ENCODE data around the gene MKI67. TPM values are rescaled to one million over a fixed set of nuclear protein-coding genes. Genes with fewer than 3 reads are reported as not detected.
A peak's percentile ranks its signal among the peaks of the same experiment; 100 is the strongest.

The MKI67 gene
- total RNA-seq, 1 donor from 2014 or later, result 42.8 TPM

GRCh38 chr10:128080231-128080630 is 46.0 kb downstream of the MKI67 start:
- Mint-ChIP-seq H3K9me3 (peaks cover 2% of the 10 kb centered on the region), H3K27ac (no peak overlapping the region), H3K4me3 (no peak overlapping the region), H3K36me3 (no peaks in the 10 kb centered on the region), H3K27me3 (ENCODE audit: low read depth) (no peaks in the 10 kb centered on the region), H3K4me1 (no peaks in the 10 kb centered on the region)
- DNase-seq (ENCODE audit: low spot score in 2 of 2, unreplicated experiment in 2 of 2), result no peak
- no peak for TF ChIP-seq CTCF (IDR thresholded peaks at IDR 0.05; ENCODE audit: unreplicated experiment)

- peaks cover 5% of the 10 kb centered on the region for H3K36me3 Mint-ChIP-seq
- no peaks in the 10 kb centered on the region for H3K4me1 Mint-ChIP-seq
- DNase-seq (ENCODE audit: low spot score in 2 of 2, unreplicated experiment in 2 of 2), result peak in 1 of 2 experiments; percentile 66
- peaks cover 9% of the 10 kb centered on the region for H3K9me3 Mint-ChIP-seq
- no peak overlapping the region for H3K27ac Mint-ChIP-seq
- no peaks in the 10 kb centered on the region for H3K27me3 Mint-ChIP-seq (ENCODE audit: low read depth)
- peak; percentile 68 for TF ChIP-seq CTCF (IDR thresholded peaks at IDR 0.05; ENCODE audit: unreplicated experiment)
- no peak overlapping the region for H3K4me3 Mint-ChIP-seq
Measured at GRCh38 chr10:128078136-128078969, 47.9 kb downstream of the MKI67 start.

GRCh38 chr10:128077155-128077875 is 48.9 kb downstream of the MKI67 start:
- H3K4me1 Mint-ChIP-seq, result no peaks in the 10 kb centered on the region
- no peaks in the 10 kb centered on the region for H3K27me3 Mint-ChIP-seq (ENCODE audit: low read depth)
- no peak overlapping the region for H3K27ac Mint-ChIP-seq
- H3K9me3 Mint-ChIP-seq, result peaks cover 9% of the 10 kb centered on the region
- DNase-seq (ENCODE audit: low spot score in 2 of 2, unreplicated experiment in 2 of 2), result no peak
- TF ChIP-seq CTCF (IDR thresholded peaks at IDR 0.05; ENCODE audit: unreplicated experiment), result no peak
- H3K4me3 Mint-ChIP-seq, result no peak overlapping the region
- H3K36me3 Mint-ChIP-seq, result peaks cover 5% of the 10 kb centered on the region

- DNase-seq (ENCODE audit: low spot score in 2 of 2, unreplicated experiment in 2 of 2), result no peak
- Mint-ChIP-seq H3K36me3 (peaks cover 5% of the 10 kb centered on the region), H3K27ac (no peak overlapping the region), H3K27me3 (ENCODE audit: low read depth) (no peaks in the 10 kb centered on the region), H3K4me3 (no peak overlapping the region), H3K9me3 (peaks cover 9% of the 10 kb centered on the region), H3K4me1 (no peaks in the 10 kb centered on the region)
- no peak for TF ChIP-seq CTCF (IDR thresholded peaks at IDR 0.05; ENCODE audit: unreplicated experiment)
Measured at GRCh38 chr10:128074589-128074988, 51.6 kb downstream of the MKI67 start.

- TF ChIP-seq CTCF (IDR thresholded peaks at IDR 0.05; ENCODE audit: unreplicated experiment), result no peak
- DNase-seq (ENCODE audit: low spot score in 2 of 2, unreplicated experiment in 2 of 2), result no peak
- Mint-ChIP-seq H3K4me1 (no peaks in the 10 kb centered on the region), H3K9me3 (peaks cover 9% of the 10 kb centered on the region), H3K27me3 (ENCODE audit: low read depth) (no peaks in the 10 kb centered on the region), H3K27ac (no peak overlapping the region), H3K36me3 (peaks cover 5% of the 10 kb centered on the region), H3K4me3 (no peak overlapping the region)
Measured at GRCh38 chr10:128073890-128074289, 52.3 kb downstream of the MKI67 start.

Measured in mesothelial cell of epicardium (in vitro differentiated cells).